Astrocyte of the hippocampus (primary cell): Measurements from ENCODE around the gene KCNE1.

ENCODE experiments used
- DNase-seq: peaks from one replicate; pipeline ENCODE4 v3.0.0; 2011; ENCODE audit warnings: low read depth, low spot score

KCNE1 gene

DNA sequence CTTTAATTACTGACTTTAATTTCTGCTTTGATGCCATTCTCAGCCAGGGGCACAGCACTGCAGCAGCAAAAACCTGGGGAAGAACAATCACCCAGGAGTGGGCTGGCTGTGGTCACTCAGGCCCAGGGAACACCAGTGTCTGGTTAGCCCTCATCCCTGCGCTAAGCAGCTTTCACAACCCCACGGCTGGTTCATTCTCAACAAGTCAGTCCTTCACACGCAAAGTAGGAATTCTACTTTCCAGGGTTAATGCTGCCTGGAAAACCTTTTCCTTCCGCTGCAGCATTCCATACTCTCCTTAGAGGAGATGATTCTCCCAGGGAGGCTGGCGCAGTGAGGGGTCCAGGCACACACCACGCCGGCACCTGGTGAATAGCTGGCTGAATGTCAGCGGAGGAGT is 24.3 kb upstream of the KCNE1 start:
- DNase-seq: no peak

DNA sequence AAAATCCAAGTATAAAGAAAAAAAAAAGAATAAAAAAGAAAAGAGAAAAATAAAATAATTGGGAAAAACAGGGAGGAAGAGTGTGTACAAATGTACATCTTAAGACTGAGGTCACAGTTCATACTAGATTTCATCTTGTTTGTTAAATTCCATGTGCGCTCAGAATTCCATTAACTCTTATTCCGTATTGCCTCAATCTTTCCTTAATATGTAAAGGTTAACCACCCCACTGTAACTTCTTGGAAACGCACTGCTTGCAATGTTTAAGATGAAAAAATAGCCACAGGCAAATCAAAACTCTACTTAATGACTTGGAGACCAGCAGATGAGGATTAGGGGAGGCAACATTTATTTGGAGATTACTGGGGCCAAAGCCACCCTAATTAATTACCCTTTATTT is 23.9 kb upstream of the KCNE1 start:
- DNase-seq: no peak

DNA sequence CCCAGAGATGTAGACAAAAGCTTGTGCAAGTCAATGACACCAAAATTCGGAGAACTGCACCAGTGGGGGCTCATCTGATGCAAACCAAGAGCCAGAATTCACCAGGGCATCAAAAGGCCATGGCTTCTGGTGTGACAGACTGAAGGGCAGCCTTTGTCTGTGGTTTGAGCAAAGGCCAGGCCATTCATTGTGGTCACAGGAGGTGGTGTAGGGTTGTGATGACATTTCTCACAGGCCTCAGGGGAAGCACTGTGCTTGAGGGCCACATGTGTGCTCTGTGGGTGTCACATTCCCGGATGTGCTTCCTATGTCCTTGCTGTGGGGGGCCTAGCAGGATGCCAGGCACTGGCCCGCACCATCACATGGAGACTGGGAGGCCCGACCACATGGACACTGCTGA is 22.5 kb upstream of the KCNE1 start:
- DNase-seq: peak; percentile 74

DNA sequence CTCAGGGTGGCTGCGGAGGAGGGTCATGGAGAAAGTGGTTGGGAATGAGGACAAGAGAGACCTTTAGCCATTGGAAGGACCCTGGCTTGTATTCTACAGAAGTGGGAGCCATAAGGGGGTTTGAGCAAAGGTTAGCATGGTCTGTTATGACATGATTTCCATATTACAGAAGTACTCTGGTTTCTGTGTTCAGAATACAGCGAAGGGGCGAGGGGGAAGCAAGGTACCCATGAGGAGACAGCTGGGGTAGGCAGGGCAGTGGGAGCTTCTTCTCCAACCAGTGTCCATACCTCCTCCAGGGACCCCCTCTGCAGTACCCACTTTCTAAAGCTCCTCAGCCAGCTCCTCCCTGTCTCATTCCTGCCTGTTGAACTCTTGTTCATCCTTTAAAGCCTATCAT is 21.9 kb upstream of the KCNE1 start:
- no peak for DNase-seq

DNA sequence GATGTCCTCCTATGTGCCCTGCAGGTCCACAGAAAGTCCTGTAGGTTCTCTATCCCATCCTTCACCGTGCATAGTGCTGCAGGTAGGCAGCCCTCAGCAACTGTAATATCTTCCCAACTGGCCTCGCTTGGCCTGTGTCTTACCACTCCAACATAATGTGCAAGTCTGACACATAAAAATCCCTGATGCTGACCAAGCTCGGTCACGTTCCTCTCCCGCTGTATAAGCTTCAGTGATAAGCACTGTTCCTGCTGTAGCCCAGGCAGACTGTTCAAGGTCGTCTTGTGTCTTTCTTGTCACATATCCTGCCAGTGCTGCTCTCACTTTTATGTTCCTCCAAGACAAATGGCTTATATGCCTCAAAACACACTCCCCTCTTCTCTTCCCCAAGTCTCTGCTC is 19.4 kb upstream of the KCNE1 start:
- no peak for DNase-seq

DNA sequence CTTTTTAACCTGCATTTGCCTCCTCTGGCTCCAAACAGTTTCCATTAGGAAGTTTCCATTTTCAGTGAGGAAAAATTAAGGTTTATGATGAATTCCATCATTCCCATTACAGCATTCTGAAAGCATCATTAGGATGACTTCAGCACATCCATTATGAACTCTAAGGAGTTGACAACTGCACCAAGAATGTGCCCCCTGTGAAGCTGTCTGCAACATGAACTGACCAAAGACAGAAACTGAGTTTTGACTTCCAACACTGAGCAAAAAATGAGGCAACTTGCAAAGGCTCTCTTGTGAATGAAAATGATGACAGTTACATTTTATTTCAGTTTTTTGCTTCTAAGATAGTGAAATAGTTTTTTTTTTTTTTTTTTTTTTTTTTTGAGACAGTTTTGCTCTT is 18.3 kb upstream of the KCNE1 start:
- peak; percentile 80 for DNase-seq

DNA sequence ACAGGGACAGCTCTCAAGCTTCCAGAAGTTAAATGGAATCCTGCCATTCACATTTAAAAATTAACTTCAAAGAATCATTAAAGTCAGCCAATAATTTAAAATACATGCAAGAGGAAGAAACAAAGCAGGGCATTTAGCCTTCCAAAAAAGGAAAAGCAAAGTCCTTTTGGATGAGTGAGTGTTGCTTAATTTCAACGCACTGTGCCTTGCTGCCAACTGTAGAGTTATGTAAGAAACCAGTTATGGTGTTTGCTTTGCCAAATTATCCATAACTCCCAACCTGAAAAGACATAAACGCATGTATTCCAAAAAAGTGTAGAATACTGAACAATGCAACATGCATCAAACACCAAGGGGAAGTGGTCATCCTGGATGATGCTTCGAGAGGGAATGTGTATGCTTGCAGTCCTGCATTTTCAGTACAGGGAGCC is 16.1 kb upstream of the KCNE1 start:
- DNase-seq: no peak

DNA sequence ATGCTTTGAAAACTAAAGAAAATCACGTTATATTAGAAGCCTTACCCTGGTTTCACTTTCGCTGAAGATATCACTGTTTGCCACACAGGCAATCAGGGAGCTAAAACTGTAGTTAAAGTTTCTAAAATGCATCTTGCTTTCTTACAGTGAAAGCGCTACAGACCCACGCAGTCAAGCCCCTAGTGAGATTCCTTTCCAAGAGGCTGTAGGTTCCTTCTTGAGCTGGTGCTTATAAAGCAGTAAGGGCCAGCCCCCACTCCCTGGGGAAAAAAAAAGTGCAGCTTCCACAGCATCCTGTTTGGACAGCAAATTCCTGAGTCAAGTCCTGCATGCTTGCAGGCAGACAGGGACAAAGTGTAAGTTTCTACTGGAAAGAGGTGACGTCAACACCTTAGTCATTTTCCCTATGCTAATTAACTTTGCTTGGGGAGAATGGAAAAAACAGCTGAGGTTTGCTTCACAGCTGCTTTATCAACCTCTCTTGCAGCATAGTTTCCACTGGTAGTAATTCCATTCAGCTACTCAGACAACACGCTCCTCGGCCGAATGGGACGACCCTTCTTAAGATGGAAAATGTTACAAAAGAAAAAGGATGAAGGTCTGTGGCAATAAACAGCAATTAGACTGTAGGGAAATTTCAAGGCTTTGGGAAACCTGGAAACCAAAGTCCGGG is 14.7 kb upstream of the KCNE1 start:
- DNase-seq: peak; percentile 99

DNA sequence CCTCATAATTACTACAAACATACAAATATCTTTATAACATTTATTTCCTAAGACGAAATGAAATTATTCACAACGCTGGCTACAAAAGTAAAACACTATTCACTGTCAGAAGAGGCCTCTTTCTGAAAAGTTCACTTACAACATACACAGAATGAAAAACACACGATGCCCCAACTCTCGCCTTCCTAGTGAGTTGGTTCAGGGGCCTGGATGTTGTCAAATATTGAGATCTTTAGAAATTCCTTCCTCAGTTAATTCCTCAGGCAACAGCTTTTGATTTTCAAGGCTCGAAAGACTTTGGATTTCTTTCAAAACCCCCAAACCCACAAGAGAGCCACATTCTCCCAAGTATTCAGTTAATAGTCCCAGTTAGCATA is 14.2 kb upstream of the KCNE1 start:
- no peak for DNase-seq

DNA sequence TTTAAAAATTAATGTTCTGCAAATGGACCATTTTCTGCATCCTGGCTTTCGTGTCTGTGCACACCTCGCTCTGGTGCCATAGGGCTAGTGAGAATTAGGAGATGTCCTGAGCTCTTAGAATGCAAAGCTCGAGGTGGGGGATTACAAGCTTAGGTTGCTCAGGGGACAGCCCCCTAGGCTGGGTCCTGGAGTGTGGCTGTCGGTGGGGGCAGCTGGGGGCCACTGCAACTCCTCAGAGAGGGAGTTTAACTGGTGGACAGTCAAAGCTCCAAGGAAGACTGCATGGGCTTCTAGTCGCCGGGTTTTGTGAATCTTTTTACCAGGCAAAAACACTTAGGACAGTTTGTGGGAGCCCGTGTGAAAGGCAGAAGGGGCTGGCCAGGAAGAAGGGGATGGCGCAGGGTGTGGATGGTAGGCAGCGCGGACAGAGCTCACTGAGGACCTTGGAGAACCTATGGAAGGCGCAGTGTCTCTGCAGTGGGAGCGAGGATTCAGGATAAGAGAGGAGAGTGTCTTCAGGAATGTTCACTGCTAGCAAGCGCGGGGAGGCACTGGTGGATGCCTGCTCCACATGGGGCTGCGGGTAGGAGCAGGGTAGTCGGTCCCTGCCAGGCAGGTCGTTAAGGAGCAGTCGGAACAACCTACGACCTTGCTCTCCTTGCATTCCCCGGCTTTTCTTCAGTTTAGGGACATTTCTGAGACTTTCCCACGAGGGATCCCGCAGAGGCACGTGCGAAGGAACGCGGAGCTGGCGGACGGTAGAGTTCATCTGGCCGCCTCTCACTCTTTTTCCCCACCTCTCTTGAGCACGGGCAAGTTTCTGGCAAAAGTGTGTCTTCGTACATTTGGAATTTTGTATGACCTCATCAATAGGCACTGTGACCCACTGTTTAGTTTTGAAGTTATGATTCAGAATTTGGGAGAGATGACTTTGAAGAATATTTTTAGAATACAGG is 12.9 kb upstream of the KCNE1 start:
- DNase-seq: peak; percentile 70

DNA sequence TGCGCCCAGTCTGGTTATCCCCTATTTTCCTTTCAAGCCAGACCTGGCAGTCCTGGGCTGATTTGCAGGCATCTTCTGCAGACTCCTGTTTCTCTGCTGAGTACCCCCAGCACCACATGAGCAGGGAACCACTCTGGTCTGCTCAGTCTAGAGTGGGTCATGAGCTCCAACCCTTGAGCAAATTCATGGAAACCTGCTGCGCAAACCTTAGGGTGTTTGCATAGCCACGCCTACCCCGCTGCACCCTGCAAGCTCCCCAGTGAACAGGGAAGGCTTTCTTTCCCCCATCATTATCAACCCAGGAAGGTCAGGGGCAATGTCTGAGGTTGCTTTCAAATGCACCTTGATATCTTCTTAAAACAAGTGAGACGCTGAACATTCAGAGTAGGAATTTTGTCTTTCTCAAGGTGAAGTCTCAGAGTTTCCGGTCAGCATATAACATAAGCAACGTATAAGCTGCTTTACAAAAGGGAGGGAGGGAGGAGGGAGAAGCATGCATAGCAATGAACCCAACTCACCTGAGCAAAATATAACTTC is 11.1 kb upstream of the KCNE1 start:
- DNase-seq: no peak

DNA sequence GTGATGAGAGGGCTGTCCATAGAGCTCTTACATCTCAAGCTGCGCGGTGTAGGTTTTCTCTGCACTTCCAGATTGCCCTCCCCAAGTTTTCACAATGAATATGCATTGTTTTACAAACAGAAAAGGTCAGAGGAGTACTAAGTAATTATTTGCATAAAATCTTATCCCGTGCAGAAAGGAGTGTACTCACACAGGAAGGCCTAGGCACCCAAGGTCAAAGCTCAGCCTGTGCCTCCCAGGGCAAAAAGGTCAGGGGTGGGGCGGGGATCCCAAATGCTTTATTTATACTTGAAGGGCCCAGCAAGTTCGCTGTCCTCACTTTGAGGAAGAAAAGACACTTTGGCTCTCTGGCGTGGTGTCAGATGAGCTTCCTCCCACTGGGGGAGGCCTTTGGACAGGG is 10.3 kb upstream of the KCNE1 start:
- DNase-seq: no peak

DNA sequence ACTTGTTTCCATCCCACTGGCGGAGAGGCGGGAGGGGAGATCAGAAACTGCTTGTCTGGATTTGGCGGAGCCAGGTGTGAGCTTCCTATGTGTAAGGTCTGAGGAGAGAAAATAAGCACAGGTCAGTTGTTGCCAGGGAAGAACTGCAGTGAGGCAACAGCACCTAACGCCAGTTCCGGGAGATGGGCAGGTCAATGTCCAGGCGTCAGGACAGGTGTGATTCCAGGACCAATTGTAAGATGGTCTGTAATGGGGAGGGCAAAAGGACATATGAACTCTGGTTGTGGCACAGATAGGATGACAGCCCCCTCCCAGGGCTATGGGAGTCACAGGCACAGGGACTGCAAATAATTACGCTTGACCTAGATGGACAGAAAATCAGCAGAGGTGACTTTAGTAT is 9.6 kb upstream of the KCNE1 start:
- no peak for DNase-seq

DNA sequence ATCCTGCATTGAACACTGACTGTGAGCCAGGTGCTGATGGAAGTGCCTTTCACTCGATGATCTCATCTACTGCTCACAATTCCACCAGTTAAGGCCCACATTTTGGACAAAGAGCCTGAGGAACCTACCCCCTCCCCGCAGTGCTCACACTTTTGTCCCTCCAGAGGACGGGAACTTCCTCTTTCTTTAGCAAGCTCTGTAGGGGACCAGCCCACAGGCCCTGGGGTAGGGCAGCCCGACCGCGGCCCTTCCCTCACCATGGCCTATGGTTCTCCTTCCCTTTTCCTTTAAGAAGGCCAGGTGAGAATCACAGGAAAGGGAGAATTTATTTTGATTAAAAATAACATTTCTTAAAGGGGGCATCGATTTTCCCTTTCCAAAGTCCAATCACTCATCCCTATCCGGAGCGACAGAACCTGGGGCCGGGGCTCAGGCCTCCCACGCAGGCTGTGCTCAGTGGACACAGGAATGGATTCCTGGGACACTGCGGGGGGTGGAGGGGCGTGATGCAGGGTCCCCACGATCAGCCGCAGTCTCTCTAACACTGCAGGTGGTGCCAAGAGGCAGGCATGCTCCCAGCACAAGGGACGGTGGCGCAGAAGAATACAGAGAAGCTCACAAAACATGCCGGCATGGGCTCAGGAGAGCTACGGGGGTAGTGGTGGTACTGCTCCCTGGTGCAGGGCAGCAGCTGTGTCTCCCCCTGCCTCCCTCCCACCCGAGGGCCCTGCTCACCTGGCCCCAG is 8.9 kb upstream of the KCNE1 start:
- no peak for DNase-seq

DNA sequence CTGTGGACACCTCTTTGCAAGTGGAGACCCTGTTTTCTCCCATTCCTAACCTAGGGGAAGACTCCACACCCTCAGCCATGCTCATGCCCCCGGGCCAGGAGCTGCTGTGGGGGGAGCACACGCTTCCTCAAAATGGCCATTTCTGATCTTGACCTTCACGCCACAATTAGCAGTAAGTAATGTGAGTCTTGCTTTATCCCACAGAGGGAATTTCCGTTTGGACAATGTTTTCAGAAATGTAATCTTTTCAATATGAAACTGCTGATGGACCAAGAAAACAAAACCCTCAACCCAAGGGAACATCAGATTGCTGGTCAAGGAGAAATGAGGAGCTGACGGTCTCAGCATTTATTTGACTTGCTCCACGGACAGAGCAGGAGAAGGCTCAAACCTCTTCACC is 8.3 kb upstream of the KCNE1 start:
- DNase-seq: no peak

DNA sequence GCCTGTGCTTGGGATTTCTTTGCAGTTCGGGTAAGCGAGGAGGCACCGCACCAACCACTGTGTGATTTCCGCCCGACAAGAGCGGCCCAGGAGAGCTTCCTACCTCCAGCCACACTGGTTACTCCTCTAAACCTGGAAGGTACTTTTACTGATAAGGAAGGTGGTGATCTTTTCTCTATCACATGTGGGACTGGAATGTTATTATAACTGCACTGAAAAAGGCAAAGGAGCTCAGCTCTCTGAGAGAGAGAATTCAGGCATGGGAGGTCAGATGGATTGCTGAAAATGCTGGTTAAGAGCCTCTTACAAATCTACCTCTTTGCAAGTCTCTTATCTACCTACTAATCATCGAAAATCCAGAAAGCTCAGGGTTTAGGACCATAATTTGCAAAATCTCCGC is 7.7 kb upstream of the KCNE1 start:
- DNase-seq: no peak

DNA sequence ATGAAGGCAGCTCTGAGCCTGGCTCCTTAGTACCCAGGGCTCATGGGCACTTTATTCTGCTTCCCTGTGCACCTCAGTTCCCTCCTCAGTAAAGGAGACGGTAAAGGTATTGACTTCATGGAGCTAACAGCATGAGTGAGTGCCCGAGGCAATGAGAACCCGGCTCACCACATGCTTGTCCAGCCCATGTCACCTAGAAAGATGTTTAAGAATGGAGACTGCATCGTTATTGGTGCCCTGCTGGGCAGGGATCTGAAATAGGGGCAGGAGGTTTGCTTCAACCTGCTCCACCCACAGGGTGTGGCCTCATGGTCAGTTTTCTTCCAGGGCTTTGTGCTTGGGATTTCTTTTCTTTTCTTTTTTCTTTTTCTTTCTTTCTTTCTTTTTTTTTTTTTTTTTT is 7.0 kb upstream of the KCNE1 start:
- no peak for DNase-seq

DNA sequence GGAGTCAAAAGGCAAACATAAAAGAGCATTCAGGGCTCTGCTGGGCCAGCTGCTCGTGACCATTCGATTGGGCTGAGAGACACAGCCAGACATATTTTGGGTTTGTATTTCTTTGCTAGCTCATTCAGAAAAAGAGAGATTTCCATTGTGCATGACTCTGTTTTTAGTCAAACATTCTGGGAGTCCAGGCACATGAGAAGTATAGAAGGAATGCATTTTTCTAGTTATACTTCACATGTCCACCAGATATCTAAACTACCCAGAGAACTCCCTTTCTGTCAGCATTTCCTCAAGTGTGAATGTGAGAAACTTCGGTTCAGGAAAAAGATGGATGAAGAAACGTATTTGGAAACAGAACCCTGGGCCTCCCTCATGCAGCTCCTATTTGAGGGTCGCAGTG is 6.3 kb upstream of the KCNE1 start:
- DNase-seq: no peak

DNA sequence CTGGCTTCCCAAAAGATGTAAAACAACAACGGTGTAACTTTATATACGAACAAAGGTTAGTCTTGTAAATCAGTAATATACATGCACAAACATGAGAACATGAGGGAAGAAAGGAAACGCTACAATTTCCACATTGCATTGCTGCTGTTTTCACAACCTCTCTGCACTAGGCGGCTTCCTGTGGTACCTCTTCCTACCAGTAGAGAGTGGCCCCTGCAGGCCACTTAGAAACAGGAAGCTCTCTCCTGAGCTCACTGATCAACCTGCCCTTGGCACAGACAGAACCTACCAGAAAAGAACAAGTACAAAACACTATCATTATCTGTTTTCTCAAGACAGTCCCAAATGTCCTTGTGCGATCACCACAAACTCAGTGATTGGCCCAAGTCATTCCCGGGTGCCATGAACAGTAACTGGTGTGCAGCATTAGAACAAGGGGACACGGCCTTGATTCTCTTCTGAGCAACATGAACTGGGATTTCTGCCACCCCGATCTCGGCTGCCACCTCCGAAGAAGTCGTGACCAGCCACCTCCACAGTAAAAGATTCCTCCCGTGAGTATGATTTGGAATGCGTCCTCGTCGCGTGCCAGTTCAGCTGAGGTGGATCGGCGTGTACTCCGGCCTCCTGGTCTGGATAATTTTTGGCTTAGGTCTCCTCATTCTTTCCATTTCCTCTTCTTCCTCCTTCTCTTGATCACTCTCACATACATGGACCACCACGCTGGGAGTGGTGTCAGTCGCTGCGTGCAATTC is 5.7 kb upstream of the KCNE1 start:
- DNase-seq: no peak

DNA sequence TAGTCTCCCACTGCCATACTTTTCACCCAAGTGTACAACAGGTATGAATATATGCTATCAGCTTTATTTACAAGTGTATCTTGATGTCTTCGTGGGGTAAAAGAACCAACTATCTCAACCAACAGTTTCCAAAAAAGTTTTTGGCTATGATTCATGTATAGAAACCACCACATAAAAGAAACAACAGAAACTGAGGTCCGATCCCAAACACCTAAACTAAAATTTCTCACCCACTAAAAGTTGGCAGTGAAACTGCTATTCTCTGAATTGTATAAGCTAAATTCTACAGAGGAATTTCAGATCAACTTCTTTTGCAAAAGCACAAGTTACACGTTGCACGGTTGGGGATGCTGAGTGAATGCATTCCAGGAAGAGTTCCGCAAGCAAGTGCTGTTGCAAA is 5.0 kb upstream of the KCNE1 start:
- no peak for DNase-seq

DNA sequence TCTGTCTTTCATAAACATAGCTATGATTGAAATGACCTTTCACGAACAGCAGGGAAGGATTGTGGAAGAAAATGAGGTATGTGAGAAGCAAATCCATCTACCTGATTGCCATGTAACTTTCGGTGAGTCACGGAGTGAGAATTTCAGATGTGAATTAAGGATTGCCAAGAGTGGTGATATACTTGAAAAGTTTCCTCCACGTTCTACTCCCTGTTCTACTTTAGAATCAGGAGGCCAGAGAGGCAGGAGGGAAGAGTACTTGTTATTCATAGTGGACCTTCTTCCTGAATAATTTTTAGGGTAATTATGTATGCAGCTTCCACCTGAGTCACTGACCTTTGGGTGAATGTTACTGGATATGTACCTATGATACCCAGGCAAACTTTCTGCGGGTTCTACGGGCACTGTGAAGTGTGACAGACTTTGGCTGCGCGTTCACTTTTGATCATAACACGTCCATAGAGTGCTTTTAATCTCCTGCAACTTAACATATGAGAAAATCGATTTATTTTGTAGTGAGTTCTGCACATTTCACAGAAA is 2.6 kb upstream of the KCNE1 start:
- no peak for DNase-seq
